Measurements from ENCODE around the gene ZFP69B.

Gene ZFP69B

DNA sequence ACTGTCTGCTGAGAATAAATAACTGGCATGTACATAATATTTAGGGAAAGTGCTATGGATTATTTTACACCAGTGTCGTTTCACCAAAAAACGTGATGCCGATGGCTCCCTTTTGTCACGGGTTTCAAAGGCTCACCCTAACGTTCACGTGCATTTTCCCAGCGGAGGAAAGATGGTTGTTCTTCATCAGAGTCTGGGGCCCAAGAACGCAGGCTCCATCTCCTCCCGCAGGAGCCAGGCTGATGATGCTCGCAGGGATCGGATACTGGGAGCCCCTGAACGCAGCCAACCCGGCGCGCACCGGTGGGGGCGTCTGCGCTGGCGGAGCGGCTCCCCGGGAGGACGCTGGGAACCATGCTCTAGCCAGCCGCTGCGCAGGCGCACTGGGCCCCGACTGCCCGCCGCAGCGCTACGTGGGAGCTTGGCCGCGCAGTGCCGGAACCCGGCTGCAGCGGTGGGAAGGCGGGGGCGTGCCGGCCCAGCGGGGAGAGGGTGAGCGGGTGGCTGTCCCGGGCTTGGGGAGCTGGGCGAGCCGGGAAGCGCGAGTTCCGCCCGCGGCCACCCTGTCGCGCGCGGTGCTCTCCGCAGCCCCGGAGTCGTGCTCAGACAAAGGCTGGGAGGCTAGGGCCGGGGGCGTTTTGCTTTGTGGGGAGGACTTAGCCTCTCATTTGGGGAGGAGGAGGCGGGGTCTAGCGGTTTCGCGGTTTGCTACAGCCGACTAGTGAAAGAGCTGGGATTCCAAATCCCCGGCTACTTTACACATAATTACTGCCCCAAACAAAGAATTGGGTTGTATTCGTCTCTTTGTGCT is at the start of gene ZFP69B:
TSS of gene ZFP69B (plus strand) at position 793 of the 811 bp plus-strand sequence. CDS start 486 bp downstream, outside the sequence.
- DNase-seq (ENCODE audit: low read depth), result peak; percentile 91

DNA sequence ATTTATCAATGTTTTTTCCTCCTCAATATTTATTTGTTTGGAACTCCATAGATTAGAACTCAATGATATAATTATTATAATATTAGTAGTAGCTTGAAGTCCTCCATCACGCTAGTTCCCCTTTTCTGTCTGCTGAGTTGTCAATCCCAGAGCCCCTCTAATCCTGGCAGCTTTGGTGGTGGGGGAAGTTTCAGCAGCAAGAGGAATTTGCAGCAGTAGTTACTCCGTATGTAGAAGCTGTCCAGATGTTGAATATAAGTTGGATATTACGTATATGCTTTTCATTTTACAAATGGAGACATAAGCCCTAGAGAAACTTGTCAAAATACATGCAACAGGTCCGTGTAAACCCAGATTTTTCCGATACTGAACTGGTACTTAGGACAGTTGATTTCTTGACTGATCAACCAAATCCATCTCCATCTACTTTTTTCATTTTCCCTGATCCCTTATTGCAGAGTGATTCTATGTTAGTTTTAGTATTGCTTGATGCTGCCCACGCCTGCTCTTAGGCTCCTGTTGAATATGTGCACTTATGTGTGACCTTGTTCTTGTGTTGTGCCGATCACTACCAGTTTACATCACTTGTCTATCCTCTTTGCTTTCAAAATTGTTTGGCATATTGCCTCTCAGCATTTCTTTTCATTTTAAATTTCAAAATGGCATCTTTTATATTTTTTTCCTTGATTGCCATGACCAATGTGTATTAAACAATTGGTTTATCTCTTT is 48.6 kb upstream of the ZFP69B start:
- DNase-seq (ENCODE audit: low read depth), result no peak

DNA sequence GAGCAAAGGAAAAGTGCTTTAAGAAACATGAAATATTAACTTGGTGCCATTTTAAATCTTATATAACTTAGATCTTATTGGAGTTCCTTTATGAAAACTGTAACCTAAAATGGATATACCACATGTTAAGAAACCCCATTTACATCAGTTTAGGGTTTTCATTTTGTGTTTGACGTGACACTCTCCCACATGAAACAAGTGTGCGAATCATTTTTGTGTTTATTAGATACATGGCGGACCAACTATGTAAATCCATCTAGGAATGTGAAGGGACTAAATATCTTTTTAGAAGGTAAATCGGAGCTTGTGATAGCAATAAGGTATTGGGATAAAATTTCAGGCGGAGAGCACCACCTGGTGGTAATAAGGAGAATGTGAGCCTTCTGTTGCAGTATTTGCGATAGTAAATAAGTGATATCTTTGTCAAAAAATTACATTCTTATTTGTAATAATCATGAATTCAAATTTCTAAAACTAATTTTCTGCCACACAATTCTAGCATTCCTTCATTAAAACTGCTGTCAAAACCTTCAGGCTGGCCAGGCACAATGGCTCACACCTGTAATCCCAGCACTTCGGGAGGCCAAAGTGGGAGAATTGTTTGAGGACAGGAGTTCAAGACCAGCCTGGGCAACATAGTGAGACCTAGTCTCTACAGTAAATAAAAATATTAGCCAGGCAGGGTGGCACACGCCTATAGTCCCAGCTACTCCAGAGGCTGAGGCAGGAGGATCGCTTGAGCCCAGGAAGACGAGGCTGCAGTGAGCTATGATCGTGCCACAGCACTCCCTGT is 45.4 kb upstream of the ZFP69B start:
- no peak for DNase-seq (ENCODE audit: low read depth)

DNA sequence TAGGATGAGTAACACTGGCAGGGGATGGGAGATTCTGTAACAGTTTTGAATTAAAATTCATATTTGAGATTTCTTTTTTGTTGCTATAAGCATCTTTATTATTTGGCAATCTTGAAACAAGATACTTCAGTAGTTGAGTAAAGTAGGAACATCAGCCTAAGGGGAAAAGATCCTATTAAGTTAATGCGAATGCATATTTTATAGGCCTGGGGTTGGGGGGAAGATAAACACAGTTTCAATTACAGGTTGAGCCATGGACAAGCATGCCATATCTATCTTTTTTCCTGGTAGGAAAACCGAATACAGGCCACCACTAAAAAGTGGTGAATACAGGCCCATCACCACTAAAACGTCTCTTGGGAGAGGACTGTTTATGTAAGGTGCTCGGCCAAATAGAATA is 44.5 kb upstream of the ZFP69B start:
- no peak for DNase-seq (ENCODE audit: low read depth)

DNA sequence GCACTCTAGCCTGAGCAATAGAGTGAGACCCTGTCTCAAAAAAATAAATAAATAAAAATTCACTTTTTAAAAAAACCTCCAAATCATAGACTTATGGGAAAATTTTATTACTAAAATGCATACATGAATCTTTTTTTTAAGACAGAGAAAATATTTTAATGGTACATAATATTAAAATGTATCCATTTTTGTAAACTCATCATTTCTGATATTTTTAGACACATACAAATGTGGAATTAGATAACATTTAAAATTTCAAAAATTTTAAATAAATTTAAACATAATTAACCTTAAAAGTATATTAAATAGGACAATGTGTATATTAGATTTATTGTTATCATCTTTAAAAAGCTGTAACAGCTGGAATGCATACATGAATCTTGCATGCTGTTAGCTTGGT is 42.8 kb upstream of the ZFP69B start:
- no peak for DNase-seq (ENCODE audit: low read depth)

DNA sequence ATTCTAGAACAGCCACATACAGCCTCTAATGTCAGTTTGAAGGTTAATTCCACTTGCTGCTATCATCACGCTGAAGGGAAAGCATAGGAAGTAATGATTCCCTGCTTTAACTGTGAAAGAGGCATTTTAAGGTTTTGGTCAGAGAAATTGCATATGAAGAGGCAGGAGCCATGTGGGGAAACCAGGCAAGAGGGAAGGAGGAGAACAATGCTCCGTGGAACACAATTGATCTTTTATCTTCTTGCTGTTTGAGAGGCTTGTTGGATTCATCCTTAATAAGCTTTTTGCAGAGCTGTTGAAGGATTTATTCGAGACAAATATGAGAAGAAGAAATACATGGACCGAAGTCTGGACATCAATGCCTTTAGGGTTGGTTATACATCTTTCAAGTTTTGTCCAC is 40.8 kb upstream of the ZFP69B start:
- DNase-seq (ENCODE audit: low read depth), result no peak

DNA sequence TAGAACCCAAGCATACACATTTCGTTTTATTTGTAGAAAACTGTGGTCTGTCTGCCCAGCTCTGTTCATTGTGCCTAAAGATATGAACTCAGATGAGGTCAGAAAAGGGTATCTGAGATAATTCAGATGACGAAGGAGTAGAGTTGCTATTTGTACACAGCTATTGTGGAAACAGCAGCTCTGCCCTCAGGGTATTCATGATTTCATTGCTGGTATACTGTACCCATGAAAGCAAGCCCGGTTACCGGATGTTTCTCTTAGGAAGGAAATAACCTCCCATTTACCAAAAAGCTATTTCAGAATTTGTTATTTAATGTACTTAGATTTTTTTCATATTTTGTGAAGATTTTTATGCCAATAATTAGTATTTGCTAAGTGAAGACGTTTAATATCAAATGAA is 39.0 kb upstream of the ZFP69B start:
- no peak for DNase-seq (ENCODE audit: low read depth)

DNA sequence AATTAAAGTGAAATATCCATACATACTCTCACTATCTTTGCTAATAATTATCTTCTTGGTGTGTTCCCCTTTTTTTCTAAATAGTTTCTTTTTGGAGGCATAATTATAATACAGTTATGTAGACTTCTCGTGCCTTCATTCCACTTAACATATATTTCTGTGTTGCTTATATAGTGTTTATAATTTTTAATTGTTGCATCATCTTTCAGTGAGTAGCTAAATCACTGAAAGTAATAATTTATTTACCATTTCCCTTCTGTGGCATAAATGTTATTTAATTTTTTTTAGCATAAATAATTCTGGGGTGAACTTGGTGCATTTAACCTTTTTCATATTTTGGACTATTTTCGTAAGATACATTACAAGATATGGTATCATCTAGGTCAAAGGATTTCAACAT is 38.4 kb upstream of the ZFP69B start:
- no peak for DNase-seq (ENCODE audit: low read depth)

DNA sequence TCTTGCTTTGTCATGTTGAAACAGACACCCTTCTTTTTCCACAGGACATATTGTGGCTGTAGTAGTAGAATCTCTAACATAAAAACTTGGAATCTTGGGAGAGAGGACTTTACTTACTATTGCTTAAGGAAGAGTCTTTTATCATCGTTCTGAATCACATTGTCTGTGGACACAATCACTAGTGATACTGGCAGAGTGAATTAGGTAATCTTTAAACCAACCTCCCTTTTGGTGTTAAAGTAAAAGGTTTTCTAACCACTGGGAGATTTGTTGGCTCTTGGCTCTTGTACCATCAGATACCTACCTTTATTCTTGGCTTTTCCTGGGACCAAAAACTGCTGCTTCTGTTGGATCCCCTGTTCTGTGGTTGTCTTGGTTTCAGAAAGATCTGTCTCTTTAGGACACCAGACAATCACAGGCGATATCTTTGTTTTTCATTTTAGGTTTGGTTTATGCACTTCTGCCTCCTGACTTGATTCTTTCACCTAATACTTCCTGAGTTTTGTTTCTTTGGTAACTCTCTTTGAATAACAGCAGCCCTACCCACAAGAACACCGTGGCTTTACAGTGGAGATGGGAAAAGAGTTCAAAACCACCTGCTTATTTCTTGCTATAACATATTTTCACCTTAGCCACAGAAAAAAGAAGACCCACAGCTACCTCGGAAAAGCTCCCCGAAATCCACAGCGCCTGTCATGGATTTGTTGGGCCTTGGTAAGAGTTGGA is 36.6 kb upstream of the ZFP69B start:
- no peak for DNase-seq (ENCODE audit: low read depth)

DNA sequence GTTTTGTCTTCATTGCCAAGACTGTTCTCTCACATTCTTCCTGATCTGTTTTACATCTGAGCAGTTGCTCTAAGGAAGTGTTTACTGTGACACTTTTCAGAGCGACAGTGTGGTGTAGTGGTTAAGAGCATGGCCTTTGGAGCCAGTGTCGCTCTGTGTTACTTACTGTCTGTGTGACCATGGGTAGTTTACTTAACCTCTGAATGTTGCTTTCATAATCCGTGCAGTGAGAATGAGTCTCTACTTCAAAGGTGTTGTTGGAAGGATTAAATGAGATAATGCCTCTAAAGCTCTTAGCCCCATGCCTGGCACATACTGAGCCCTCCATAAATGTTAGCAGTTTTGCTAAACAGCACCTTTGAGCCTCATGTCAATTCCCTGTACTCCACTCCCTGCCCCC is 35.9 kb upstream of the ZFP69B start:
- no peak for DNase-seq (ENCODE audit: low read depth)

DNA sequence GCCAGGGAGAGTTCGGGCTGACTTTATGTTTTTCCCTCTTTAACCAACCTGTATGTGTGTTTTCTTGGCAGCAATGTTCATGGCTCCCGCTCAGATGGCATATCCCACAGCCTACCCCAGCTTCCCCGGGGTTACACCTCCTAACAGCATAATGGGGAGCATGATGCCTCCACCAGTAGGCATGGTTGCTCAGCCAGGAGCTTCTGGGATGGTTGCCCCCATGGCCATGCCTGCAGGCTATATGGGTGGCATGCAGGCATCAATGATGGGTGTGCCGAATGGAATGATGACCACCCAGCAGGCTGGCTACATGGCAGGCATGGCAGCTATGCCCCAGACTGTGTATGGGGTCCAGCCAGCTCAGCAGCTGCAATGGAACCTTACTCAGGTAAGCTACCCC is 33.6 kb upstream of the ZFP69B start:
- DNase-seq (ENCODE audit: low read depth), result no peak

DNA sequence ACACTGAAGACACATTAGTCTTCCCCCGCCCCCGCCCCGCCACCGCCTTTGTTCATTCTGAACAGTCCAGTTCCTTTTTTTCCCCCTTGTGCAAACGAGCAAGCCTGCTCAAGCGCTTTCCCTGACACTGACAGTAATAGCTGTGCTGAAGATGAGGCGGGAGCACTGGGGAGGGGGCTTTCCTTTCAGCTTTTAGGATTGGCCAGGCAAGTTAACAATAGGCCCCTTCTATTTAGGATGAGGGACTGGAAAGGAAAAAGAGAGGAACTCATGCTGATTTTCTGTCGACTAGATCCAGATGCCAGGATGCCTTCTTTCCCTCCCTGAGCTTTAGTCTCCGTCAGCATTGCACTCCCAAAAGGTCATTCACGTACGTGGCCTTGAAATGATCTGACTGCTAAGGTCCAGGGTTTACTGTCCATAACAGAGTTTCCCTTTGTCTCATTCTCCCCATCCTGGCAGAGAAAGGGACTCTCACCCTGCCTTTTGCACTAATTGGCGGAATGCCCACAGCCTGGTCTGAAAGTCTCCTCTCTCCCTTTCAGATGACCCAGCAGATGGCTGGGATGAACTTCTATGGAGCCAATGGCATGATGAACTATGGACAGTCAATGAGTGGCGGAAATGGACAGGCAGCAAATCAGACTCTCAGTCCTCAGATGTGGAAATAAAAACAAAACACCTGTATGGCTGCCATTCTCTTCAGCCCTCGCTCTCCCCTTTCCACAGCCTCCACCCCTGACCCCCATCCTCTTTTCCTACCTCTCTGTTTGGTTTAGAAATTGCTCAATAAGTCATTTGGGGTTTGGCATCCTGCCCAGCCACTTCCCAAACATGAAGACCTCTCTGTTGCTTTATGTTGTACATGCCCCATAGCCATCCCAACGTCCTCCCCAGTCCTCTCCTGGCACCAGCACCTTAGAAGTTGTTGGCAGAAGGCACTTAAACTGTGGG is 28.6 kb upstream of the ZFP69B start:
- DNase-seq (ENCODE audit: low read depth), result no peak

DNA sequence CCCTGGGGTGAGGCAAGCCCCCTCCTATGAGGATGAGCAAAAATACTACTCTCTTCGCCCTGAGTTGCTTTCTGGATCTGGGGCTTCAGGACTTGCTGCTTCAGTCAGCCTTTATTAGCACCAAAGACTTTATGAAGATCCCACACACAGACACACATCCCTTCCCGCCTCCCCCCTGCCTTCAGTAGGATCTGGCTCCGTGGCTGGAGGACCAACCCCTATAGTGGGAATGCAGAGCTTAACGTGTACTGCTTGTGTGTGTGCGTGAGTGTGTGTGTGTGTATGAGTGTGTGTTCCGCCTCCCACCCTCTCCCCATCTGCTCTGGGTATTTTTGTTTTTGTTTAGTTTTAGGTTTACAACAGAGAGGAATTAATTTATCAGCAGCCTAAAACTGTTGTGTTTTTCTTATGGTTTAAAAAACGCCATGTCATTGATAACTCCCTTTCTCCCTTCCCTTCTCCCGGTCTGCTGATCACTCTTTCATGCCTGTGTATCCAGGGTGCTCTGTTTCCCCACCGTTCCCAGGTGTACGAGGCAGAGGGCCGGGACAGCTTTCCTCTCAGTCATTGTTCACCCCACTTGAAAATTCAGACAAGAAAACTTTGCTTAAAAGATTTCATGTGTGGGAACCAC is 27.5 kb upstream of the ZFP69B start:
- no peak for DNase-seq (ENCODE audit: low read depth)

DNA sequence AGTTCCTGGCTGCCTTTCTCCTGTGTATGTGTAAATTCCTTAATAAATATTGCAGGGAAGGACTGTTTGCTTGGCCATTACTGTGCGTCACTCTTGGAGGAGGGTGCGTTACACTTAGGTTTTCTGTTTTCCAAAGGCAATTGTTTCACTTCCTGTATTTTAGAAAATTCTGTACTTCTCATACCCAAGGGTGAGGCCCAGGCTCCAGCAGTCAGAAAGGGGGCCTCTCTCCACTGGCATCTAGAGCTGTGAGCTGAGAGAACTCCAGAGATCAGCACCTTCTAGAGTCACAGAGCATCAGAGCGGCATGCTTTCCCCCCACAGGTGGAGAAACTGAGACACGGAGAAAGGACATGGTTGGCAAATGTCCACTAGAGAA is 27.0 kb upstream of the ZFP69B start:
- no peak for DNase-seq (ENCODE audit: low read depth)

DNA sequence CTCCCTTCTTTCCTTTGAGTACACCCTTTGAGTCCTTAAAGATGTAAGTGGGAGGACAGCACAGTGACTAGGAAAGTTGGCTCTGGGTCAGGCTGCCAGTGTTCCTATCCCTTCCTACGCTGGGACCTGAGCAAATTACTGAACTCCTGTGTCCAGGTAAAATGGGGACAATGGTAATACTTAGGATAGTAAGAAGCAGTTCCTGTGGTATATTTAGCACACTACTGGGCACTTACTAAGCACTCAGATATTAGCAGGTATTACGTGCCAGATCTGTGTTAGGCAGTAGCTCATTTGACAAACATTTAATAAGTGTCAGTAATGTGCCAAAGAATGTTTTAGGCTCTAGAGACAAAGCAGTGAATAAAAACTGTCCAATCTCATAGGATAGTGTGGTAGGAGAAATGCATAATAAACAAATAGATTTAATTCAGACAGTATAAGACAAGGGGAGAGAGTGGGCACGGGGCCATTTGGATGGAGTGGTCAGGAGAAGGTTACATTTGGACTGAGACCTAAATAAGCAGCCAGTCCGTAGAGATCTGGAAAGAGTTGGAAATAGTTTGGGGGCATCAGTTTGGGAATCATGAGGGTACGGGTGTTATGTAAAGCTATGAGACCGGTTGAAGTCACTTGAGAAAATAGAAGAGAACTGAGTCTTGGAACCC is 26.2 kb upstream of the ZFP69B start:
- no peak for DNase-seq (ENCODE audit: low read depth)

DNA sequence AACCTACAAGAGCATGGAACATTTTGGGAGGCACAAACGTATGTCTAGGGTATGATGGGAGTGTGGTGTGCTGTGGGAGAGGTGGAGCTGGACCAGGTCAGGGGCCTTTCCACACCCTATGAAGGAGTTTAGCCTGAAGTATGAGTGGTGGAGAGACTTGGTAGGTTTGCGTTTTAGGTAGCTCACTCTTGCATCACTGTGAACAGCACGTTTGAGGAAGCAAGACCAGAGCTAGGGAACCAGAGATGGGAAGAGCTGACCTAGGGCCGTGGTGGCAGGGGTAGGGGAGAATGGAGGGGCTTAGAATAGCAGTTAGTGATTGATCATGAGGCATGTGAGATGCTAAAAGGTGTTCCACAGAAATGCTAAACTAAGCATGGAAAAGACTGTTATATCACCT is 25.1 kb upstream of the ZFP69B start:
- no peak for DNase-seq (ENCODE audit: low read depth)

DNA sequence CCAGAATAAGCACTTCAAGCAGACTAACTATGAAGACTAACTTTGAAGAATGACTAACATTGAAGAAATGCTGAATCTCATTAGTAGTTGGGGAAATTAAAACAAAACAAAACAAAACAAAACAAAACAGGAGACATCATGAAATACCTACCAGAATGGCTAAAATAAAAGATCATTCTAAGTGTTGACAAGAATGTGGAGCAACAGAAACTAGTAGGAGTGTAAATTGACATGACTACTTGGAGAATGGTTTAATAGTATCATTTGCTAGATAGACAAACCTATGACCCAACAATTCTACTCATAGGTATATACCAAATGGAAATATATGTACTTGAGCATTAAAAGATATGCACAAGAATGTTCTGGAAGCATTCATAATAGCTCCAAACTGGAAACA is 18.9 kb upstream of the ZFP69B start:
- no peak for DNase-seq (ENCODE audit: low read depth)

DNA sequence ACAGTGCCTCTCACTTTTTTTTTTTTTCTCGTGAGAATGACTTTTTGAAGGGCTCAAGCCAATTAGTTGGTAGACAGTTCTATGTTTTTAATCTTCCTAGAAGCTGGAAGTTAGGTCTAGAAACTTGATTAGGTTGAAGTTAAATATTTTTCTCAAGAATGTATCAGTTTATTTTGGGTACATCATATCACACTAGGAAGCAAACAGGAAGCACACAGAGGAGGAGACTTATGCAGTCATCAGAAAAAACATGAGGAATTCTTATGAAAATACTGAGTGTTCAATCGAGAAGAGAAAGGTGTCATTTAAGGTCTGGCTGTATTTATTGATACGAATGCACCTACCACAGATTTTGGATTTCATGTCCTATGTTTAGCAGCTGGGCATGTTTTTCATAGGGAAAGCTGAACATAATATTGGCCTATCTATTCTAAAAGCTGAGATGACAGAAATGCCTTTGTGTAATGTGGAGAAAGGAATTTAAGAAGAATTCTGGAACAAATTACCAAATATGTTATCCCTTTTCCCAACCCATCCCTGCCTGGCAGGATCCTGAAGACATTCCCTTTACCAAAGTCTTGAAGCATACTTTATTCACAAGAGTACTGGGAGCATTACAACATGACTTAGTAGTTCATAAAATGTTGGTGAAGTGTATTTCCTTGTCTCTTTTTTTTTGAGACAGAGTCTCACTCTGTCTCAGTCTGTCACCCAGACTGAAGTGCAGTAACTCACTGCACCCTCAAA is 17.5 kb upstream of the ZFP69B start:
- no peak for DNase-seq (ENCODE audit: low read depth)

DNA sequence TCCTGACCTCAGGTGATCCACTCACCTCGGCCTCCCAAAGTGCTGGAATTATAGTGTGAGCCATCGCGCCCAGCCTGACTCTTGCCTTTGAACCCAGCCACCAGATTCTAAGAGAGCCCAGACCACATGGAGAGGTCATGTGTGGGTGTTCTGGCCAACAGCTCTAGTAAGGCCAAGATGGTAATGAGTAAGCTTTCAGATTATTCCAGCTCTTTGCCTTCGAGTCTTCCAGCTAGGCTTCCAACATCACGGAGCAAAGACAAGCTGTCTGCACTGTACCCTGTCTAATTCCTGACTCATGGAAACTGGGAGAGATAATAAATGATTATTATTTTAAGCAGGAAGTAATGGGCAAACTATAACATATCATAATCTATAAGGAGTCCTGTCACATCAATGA is 14.8 kb upstream of the ZFP69B start:
- no peak for DNase-seq (ENCODE audit: low read depth)

All from activated T-cell treated with anti-CD3 and anti-CD28 coated beads for 48 hours (primary cell).